CD4-positive, CD25-positive, alpha-beta regulatory T cell (primary cell): ENCODE data around the gene NKX2-4. TPM values are rescaled to one million over a fixed set of nuclear protein-coding genes. Genes with fewer than 3 reads are reported as not detected.

ENCODE experiments used
- ATAC-seq, 2 donors: fragments of 150-1000 bp; cut with Tn5 transposase; one replicate each; pipeline ENCODE4 v1.10.0; 2021; ENCODE audit warnings: low read depth in 2 of 2, moderate number of reproducible peaks in 2 of 2, moderate library complexity in 1 of 2
- DNase-seq, 3 donors: peaks; one replicate each; pipeline versions ENCODE4 v3.0.0 to v3.0.0-alpha.2; 2012 to 2022; ENCODE audit warnings: mixed read lengths in 1 of 3
- H3K27ac ChIP-seq: one replicate; pipeline ENCODE4 v1.7.0; 2013; ENCODE audit warnings: mild to moderate bottlenecking, low read length; ENCODE audit not compliant: insufficient read depth, poor library complexity, severe bottlenecking
- H3K27me3 ChIP-seq: one replicate; pipeline ENCODE4 v1.7.0; 2013; ENCODE audit warnings: low read length; ENCODE audit not compliant: control insufficient read depth, insufficient read depth
- H3K36me3 ChIP-seq: one replicate; pipeline ENCODE4 v1.7.0; 2013; ENCODE audit warnings: mild to moderate bottlenecking, low read length, moderate library complexity; ENCODE audit not compliant: control insufficient read depth, insufficient read depth
- H3K4me1 ChIP-seq: 2 replicates; pipeline ENCODE4 v1.7.0; 2013; ENCODE audit warnings: mild to moderate bottlenecking, low read length; ENCODE audit not compliant: insufficient read depth, control insufficient read depth, poor library complexity, severe bottlenecking
- H3K4me3 ChIP-seq: one replicate; pipeline ENCODE4 v1.7.0; 2013; ENCODE audit warnings: low read depth, mild to moderate bottlenecking, low read length, moderate library complexity
- H3K9me3 ChIP-seq, 2 experiments: 1 replicate in 1 of 2; 2 replicates in 1 of 2; pipeline ENCODE4 v1.7.0; 2013; ENCODE audit warnings: low read length in 2 of 2, mild to moderate bottlenecking in 1 of 2, moderate library complexity in 1 of 2; ENCODE audit not compliant: control insufficient read depth in 2 of 2
- H3K27ac Mint-ChIP-seq, 3 donors: one replicate each; pipeline ENCODE4 v1.8.0; 2020 to 2022; ENCODE audit warnings: mild to moderate bottlenecking in 3 of 3, mixed read lengths in 3 of 3, moderate library complexity in 2 of 3
- H3K27me3 Mint-ChIP-seq: one replicate; pipeline ENCODE4 v1.8.0; 2022; ENCODE audit warnings: mild to moderate bottlenecking, mixed read lengths
- H3K36me3 Mint-ChIP-seq: one replicate; pipeline ENCODE4 v1.8.0; 2020; ENCODE audit warnings: mixed read lengths
- H3K4me1 Mint-ChIP-seq, 4 donors: one replicate each; pipeline ENCODE4 v1.8.0; 2020 to 2022; ENCODE audit warnings: mixed read lengths in 4 of 4, mild to moderate bottlenecking in 1 of 4
- H3K4me3 Mint-ChIP-seq, 4 donors: one replicate each; pipeline ENCODE4 v1.8.0; 2020 to 2022; ENCODE audit warnings: mild to moderate bottlenecking in 4 of 4, mixed read lengths in 4 of 4, moderate library complexity in 3 of 4
- H3K9me3 Mint-ChIP-seq, 7 donors: one replicate each; pipeline ENCODE4 v1.8.0; 2020 to 2022; ENCODE audit warnings: mixed read lengths in 7 of 7, mild to moderate bottlenecking in 3 of 7, moderate library complexity in 2 of 7
- polyA plus RNA-seq, 4 donors: library from polyadenylated mRNA; unstranded; fragments of 300-500 nt; fragmentation: Illumina TruSeq; gene quantifications; one replicate each; pipeline ENCODE4 v1.2.3, GENCODE V29; 2021
- total RNA-seq: library from RNA; stranded (reverse); gene quantifications from one replicate; pipeline ENCODE4 v1.2.3, GENCODE V29; 2022

The NKX2-4 gene
- total RNA-seq = not detected
- polyA plus RNA-seq = not detected

GRCh38 chr20:21397341-21398108 is at the start of gene NKX2-4:
TSS of gene NKX2-4 (minus strand) at chr20:21397526. CDS start at chr20:21397399, 127 bp downstream.
- no peak for DNase-seq
- peaks cover 5 to 25% (median 18%) of the 10 kb centered on the region in 4 donors for H3K4me1 Mint-ChIP-seq
- Histone ChIP-seq H3K4me1 (peaks cover 23% of the 10 kb centered on the region), H3K27me3 (peaks cover 70% of the 10 kb centered on the region), H3K36me3 (no peaks in the 10 kb centered on the region), H3K27ac (no peak within 1 kb of the TSS), H3K4me3 (no peak within 1 kb of the TSS), H3K9me3 (peaks cover 0 to 12% of the 10 kb centered on the region in 2 experiments)
- no peaks in the 10 kb centered on the region for H3K36me3 Mint-ChIP-seq
- peak within 1 kb of the TSS in 1 of 3 donors; percentile 67 for H3K27ac Mint-ChIP-seq
- peak within 1 kb of the TSS in 3 of 4 donors; percentile 34 to 78 (median 74) for H3K4me3 Mint-ChIP-seq
- ATAC-seq = no peak
- H3K27me3 Mint-ChIP-seq = peaks cover 82% of the 10 kb centered on the region
- H3K9me3 Mint-ChIP-seq = peaks cover 0 to 12% (median 0%) of the 10 kb centered on the region in 7 donors

GRCh38 chr20:21437816-21438215 is 40.5 kb upstream of the NKX2-4 start:
- no peaks in the 10 kb centered on the region for H3K36me3 ChIP-seq
- no peaks in the 10 kb centered on the region for H3K4me1 Mint-ChIP-seq
- H3K27me3 ChIP-seq = peaks cover 14% of the 10 kb centered on the region
- no peak overlapping the region for H3K4me3 ChIP-seq
- H3K4me1 ChIP-seq = no peaks in the 10 kb centered on the region
- H3K4me3 Mint-ChIP-seq = no peak overlapping the region
- H3K27ac ChIP-seq = no peak overlapping the region
- H3K27ac Mint-ChIP-seq = no peak overlapping the region
- DNase-seq (no peak), ATAC-seq (no peak)
- no peaks in the 10 kb centered on the region for H3K9me3 Mint-ChIP-seq
- H3K9me3 ChIP-seq = no peaks in the 10 kb centered on the region
- H3K27me3 Mint-ChIP-seq = peaks cover 26% of the 10 kb centered on the region
- H3K36me3 Mint-ChIP-seq = no peaks in the 10 kb centered on the region

GRCh38 chr20:21437248-21437647 is 39.9 kb upstream of the NKX2-4 start:
- ATAC-seq = no peak
- Mint-ChIP-seq H3K27me3 (peaks cover 31% of the 10 kb centered on the region), H3K36me3 (no peaks in the 10 kb centered on the region)

GRCh38 chr20:21436205-21436604 is 38.9 kb upstream of the NKX2-4 start:
- no peak overlapping the region for H3K4me3 ChIP-seq
- Mint-ChIP-seq H3K27ac (no peak overlapping the region), H3K4me1 (no peaks in the 10 kb centered on the region), H3K36me3 (no peaks in the 10 kb centered on the region), H3K9me3 (no peaks in the 10 kb centered on the region), H3K4me3 (no peak overlapping the region), H3K27me3 (peaks cover 27% of the 10 kb centered on the region)
- H3K9me3 ChIP-seq = no peaks in the 10 kb centered on the region
- H3K27ac ChIP-seq = no peak overlapping the region
- H3K4me1 ChIP-seq = no peaks in the 10 kb centered on the region
- peaks cover 9% of the 10 kb centered on the region for H3K27me3 ChIP-seq
- no peaks in the 10 kb centered on the region for H3K36me3 ChIP-seq
- DNase-seq (no peak), ATAC-seq (no peak)

More at GRCh38 chr20:21437248-21437647, 39.9 kb upstream of the NKX2-4 start:
- H3K4me3 ChIP-seq = no peak overlapping the region
- H3K27me3 ChIP-seq = peaks cover 10% of the 10 kb centered on the region
- H3K27ac ChIP-seq = no peak overlapping the region
- no peaks in the 10 kb centered on the region for H3K9me3 ChIP-seq
- DNase-seq = no peak
- H3K36me3 ChIP-seq = no peaks in the 10 kb centered on the region
- H3K4me3 Mint-ChIP-seq = no peak overlapping the region
- H3K4me1 ChIP-seq = no peaks in the 10 kb centered on the region
- no peaks in the 10 kb centered on the region for H3K4me1 Mint-ChIP-seq
- H3K27ac Mint-ChIP-seq = no peak overlapping the region
- no peaks in the 10 kb centered on the region for H3K9me3 Mint-ChIP-seq

GRCh38 chr20:21435576-21435975 is 38.2 kb upstream of the NKX2-4 start:
- no peak overlapping the region for H3K4me3 ChIP-seq
- H3K4me1 ChIP-seq = no peaks in the 10 kb centered on the region
- no peak for DNase-seq
- Mint-ChIP-seq H3K9me3 (no peaks in the 10 kb centered on the region), H3K36me3 (no peaks in the 10 kb centered on the region), H3K4me1 (no peaks in the 10 kb centered on the region), H3K4me3 (no peak overlapping the region), H3K27me3 (peaks cover 27% of the 10 kb centered on the region), H3K27ac (no peak overlapping the region)
- H3K9me3 ChIP-seq = no peaks in the 10 kb centered on the region
- no peak for ATAC-seq
- no peaks in the 10 kb centered on the region for H3K36me3 ChIP-seq
- no peak overlapping the region for H3K27ac ChIP-seq
- peaks cover 7% of the 10 kb centered on the region for H3K27me3 ChIP-seq

GRCh38 chr20:21433329-21433890 is 36.1 kb upstream of the NKX2-4 start:
- Mint-ChIP-seq H3K4me3 (no peak overlapping the region), H3K9me3 (no peaks in the 10 kb centered on the region), H3K4me1 (no peaks in the 10 kb centered on the region), H3K27me3 (peaks cover 26% of the 10 kb centered on the region), H3K27ac (no peak overlapping the region), H3K36me3 (no peaks in the 10 kb centered on the region)
- ATAC-seq (no peak), DNase-seq (no peak)
- Histone ChIP-seq H3K27ac (no peak overlapping the region), H3K4me1 (no peaks in the 10 kb centered on the region), H3K27me3 (peaks cover 12% of the 10 kb centered on the region), H3K4me3 (no peak overlapping the region), H3K9me3 (no peaks in the 10 kb centered on the region), H3K36me3 (no peaks in the 10 kb centered on the region)

- H3K36me3 ChIP-seq = no peaks in the 10 kb centered on the region
- Mint-ChIP-seq H3K4me1 (no peaks in the 10 kb centered on the region), H3K36me3 (no peaks in the 10 kb centered on the region), H3K4me3 (no peak overlapping the region), H3K27me3 (peaks cover 26% of the 10 kb centered on the region), H3K27ac (peak overlapping the region in 1 of 3 donors; percentile 10), H3K9me3 (peaks cover 0 to 3% (median 0%) of the 10 kb centered on the region in 7 donors)
- H3K27me3 ChIP-seq = peaks cover 12% of the 10 kb centered on the region
- H3K9me3 ChIP-seq = no peaks in the 10 kb centered on the region
- H3K4me3 ChIP-seq = no peak overlapping the region
- H3K27ac ChIP-seq = no peak overlapping the region
- ATAC-seq (no peak), DNase-seq (no peak)
- no peaks in the 10 kb centered on the region for H3K4me1 ChIP-seq
These were observed 35.6 kb upstream of the NKX2-4 start for GRCh38 chr20:21432911-21433310.
